Activated CD8-positive, alpha-beta memory T cell treated with anti-CD3 and anti-CD28 coated beads for 48 hours (primary cell): ENCODE measurements around the gene NAALADL1.
"Not testable (repeated sequence)": the region's sequence is repeated elsewhere in the genome, so short reads cannot be mapped to it uniquely, and the experiment has no call there.

Experiments
- DNase-seq, 3 experiments: peaks; one replicate each; pipeline ENCODE4 v3.0.0-alpha.2; 2020; ENCODE audit warnings: low read depth in 2 of 3, low spot score in 2 of 3

Gene NAALADL1

DNA sequence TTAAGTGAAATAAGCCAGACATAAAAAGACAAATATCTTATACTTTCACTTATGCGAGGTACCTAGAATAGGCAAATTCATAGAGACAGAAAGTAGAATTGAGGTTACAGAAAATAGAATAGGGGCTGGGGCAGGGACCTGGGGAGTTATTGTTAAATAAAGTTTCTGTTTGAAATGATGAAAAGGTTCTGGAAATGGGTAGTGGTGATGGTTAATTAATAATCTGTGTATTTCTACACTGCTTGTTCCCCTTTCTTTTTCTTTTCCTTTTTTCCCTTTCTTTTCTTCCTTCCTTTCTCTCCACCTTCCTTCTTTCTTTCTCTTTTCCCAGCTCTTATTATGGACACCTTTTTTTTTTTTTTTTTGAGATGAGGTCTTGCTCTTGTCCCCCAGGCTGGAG lies 2.8 kb downstream of the NAALADL1 start:
- DNase-seq = no peak

- DNase-seq = no peak
Measured at GRCh38 chr11:65053827-65054508, 4.4 kb downstream of the NAALADL1 start.

- no peak for DNase-seq
Measured at GRCh38 chr11:65051398-65051858, 6.9 kb downstream of the NAALADL1 start.

DNA sequence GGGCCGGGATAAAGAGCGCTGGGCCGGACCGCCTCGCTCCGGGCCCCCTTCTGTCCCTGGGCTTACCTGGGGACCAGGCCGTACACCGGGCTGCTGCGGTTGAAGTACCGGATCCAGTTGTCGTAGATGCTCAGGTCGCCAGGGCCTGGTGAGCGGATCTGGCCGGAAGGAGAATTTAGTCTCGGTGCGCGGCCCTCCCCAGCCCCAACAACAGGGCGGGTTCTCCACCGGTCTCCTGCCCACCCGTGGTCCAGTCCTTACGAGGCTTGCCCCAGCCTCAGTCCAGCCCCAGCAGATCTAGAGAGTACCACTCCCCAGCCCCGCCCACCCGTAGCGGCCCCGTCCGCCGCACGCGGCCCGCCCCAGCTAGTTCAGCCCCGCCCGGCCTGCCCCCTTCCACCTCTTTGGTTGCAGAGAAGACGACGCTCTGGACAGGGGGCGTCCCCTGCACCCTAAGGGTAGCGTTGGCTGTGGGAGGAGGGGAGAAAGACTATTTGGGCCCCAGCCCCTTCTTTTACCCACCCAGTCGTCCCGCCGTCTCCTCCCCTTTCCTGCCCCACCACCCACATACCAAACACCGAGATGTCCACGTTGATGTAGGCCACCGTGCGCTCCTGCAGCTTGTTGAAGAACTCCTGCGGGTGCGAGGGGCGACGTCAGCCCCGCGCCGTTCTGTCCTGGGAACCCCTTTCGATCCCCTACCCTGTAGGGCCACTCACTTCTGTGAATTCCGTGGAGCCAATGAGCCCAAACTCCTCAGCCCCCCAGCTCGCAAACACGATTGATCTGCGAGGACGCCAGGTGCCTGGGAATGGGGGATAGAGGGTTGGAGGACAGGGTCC lies 10.6 kb downstream of the NAALADL1 start:
- DNase-seq = no peak

DNA sequence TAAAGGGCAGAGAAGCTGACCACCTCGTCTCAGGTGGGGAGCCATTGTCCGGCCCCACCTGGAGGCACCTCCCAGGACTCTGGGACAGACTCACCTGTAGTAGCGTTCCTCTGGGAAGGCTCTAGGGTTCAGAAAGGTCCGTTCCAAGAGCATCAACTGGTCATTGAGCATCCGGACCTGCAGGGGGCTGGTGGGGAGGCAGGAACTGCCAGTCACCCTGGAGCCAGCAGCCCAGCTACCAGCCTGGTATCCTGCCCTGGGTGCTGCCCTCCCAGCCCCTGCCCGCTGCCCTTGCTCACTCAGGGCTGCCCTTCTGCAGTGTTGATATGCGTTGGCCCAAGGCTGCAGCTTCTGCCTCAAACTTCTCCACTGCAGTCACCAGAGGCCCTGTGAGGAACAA lies 12.6 kb downstream of the NAALADL1 start:
- DNase-seq = no peak

GRCh38 chr11:65045061-65045460 lies 13.3 kb downstream of the NAALADL1 start:
- DNase-seq = no peak

- no peak for DNase-seq
Measured at GRCh38 chr11:65043881-65044501, 14.4 kb downstream of the NAALADL1 start.

DNA sequence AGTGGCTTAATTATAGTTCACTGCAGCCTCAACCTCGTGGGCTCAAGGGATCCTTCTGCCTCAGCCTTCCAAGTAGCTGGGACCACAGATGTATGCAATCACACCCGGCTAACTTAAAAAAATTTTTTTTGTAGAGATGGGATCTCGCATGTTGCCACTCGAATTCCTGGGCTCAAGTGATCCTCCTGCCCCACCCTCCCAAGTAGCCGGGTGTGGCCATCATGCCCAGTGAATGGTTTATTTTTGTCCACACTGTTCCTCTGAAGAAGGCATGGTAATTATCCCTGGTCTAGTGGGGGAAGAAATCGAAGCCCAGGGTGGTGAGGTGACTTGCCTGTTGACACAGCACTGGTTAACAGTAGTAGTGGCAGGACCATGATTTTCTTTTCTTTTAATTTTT lies 15.5 kb downstream of the NAALADL1 start:
- DNase-seq = no peak

GRCh38 chr11:65040847-65041622 lies 17.3 kb downstream of the NAALADL1 start, which contains the start of gene SAC3D1:
SAC3D1 (plus strand) TSS chr11:65041210; CDS start chr11:65041293, 83 bp downstream.
- DNase-seq = peak; percentile 68 to 77 (median 71)

GRCh38 chr11:65040520-65040846 lies 17.9 kb downstream of the NAALADL1 start:
- DNase-seq = no peak

DNA sequence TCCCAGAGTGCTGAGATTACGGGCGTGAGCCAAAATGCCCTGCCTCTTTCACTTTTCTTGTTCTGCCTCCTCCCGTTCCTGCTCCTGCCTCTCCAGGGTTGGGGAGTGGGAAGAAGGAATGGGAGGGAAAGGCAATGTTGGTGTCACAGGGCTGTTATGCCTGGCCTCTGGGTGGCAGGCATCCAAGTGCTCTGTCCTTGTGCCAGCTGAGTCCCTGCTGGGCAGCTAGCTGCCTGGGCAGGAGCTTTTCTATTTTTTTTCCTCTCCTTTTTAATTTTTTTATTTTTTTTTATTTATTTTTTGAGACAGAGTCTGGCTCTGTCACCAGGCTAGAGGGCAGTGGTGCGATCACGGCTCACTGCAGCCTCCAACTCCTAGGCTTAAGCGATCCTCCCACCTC lies 21.4 kb downstream of the NAALADL1 start:
- DNase-seq = no peak

- DNase-seq = no peak
Measured at GRCh38 chr11:65035579-65035978, 22.8 kb downstream of the NAALADL1 start.

- DNase-seq = no peak
Measured at GRCh38 chr11:65034423-65034822, 23.9 kb downstream of the NAALADL1 start.

DNA sequence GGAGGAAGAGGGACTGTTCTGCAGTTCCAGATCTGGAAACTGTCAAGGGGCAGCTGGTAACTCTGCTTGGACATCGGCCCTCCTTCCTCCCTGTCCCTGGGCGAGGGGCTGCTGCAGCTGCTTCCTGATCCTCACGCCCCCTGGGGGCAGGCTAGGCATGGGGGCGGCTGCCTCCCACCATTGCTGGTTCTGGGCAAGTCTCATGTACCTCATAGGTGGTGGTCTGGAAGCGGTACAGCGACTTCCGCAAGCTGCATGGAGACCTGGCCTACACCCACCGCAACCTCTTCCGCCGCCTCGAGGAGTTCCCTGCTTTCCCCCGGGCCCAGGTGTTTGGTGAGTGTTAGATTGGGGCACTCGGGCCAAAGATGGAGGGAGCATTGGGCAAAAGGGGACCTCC lies 26.1 kb downstream of the NAALADL1 start:
- no peak for DNase-seq

- peak; percentile 73 to 85 (median 73) for DNase-seq
Measured at GRCh38 chr11:65027213-65028067, 30.9 kb downstream of the NAALADL1 start, which contains the start of gene SNX15. SNX15 (plus strand) TSS chr11:65027439; CDS start chr11:65027538, 99 bp downstream.

DNA sequence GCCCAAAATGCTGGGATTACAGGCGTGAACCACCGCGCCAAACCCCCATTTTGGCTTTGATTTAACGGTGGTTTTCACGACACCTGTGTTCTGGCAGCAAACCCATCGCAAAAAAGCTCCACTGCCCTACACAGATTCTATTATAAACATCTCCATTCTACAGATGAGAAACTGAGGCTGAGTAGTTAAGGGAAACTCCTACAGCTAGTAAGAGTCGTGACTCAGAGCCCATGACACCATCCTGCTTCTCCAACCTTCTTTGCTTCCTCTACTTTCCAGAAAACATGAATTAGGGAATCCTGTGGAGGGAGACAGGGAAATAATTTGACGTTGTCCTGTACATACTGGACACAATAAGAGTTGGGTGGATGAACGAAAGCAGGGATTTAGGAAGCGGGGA lies 31.5 kb downstream of the NAALADL1 start:
- no peak for DNase-seq

GRCh38 chr11:65023502-65023901 lies 34.9 kb downstream of the NAALADL1 start:
- not testable (repeated sequence) for DNase-seq

- DNase-seq = no peak
Measured at GRCh38 chr11:65021509-65021908, 36.8 kb downstream of the NAALADL1 start.

DNA sequence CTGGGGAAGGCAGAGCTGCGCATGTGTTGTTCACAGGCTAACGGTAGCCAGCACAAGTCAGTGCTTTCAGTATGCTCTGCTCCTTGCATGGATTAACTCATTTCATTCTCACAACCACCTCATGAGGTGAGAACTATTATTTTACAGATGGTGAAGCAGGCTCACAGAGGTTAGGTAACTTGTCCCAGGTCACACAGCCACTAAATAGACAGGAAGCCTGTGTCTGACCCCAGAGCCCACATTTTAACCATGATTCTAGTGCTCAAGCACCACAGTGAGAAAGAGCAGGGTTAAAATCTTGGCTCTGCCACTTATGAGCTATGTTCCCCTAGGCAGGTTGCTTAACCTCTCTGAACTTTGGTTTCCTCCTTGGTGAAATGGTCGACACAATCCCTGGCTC lies 37.4 kb downstream of the NAALADL1 start:
- no peak for DNase-seq

- no peak for DNase-seq
Measured at GRCh38 chr11:65019824-65020223, 38.5 kb downstream of the NAALADL1 start.
